ENCODE data around the gene SUPT5H. TPM values are rescaled to one million over a fixed set of nuclear protein-coding genes. Genes with fewer than 3 reads are reported as not detected.

Gene SUPT5H
- total and polyA plus RNA-seq, 2 of the 13 experiments (the other 11 are each of a cell fraction or from before 2014, with no cell fraction given): 48.2 to 51.7 TPM

DNA sequence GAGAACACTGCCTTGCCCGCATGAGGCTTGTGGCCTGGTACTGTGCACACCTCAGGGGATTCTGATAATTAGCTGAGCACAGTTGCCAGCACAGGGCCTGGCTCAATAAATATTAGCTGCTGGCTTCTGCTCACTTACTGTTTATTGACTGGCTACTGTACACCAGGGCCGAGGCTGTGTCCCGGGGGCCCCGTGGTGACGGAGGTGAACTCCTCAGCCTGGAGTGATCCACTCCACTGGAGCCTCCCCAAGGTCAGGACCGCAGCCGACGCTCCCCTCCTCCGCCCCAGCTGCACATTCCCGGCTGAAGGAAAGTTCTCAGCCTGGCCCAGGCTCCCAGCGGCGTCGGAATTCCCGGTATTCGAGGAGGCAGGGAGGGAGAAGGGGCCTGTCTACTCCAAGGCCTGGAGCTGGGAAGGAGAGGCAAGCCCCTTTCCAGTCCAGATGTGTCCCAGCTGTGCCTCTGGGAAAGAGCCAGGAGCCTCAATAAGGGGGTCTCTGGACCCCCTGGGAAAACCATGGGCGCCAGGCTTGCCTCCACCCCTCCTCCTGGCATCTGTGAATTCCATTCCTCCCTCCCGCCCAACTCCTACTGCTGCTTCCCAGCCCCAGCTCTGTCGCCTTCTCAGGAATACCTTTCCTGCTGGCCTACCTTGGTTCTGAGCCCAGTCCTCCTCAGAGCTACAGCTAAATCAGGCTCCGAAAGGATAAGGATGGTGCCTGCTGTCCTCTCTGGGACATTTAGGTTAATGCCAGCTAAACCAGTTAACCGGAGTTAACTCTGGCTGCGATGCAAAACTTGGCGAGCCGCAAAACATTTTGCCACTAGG is 16.9 kb upstream of the SUPT5H start:
- Histone ChIP-seq H3K79me2 (ENCODE audit: insufficient read depth, low read length) (peaks cover 2% of the 10 kb centered on the region), H3K9ac (ENCODE audit: insufficient read depth, low read depth, low read length) (peak overlapping the region; percentile 70), H3K27me3 (ENCODE audit: control insufficient read depth in 1 of 2, insufficient read depth in 2 of 2, low read length in 2 of 2) (no peaks in the 10 kb centered on the region), H3K4me2 (ENCODE audit: low read depth, low read length) (peak overlapping the region; percentile 99), H2AFZ (ENCODE audit: low read length) (peak overlapping the region; percentile 69), H3K36me3 (replicated peaks in 1 of 2; ENCODE audit: control insufficient read depth in 1 of 2, insufficient read depth in 2 of 2, low read length in 2 of 2) (peaks cover 6 to 13% of the 10 kb centered on the region in 2 experiments; a peak in 4 of 5 replicates), H3K27ac (ENCODE audit: extremely low read length, insufficient read depth, low read length) (peak overlapping the region; percentile 62), H4K20me1 (ENCODE audit: insufficient read depth, low read length) (peaks cover 7% of the 10 kb centered on the region), H3K4me3 (replicated peaks in 1 of 3; ENCODE audit: insufficient read depth in 1 of 3, low read depth in 2 of 3, low read length in 3 of 3) (peak overlapping the region; percentile 33 to 72 (median 52)), H3K9me3 (ENCODE audit: low read length) (no peaks in the 10 kb centered on the region), H3K4me1 (ENCODE audit: insufficient read depth, low read length) (peaks cover 52% of the 10 kb centered on the region)
- BruUV-seq (replicated peaks): no TSS peak
- WGBS (ENCODE audit: low lambda C conversion rate): 6% methylated on average over 15 of the region's 23 CpGs
- intact Hi-C loops (cut with micrococcal nuclease; ENCODE audit: unreplicated experiment) (no loop called here), in situ Hi-C loops (cut with HindIII; ENCODE audit: extremely low pct_ligation_motif_present, low pct_unique_long_range_greater_than_20kb) (no loop called here)
- ChIA-PET POLR2A (interaction anchor here (0.7 to 5.7 kb wide), 13 partner anchors 7 to 52 kb away, joined by 3 to 44 read pairs (median 16); partner anchors contain the start of genes MED29, PAF1, PLEKHG2 and RPS16), CTCF (ENCODE audit: low intra/inter-chr PET ratio, low total read pairs) (no interaction called here)
- FAIRE-seq (peak; percentile 53), DNase-seq (ENCODE audit: low spot score) (peak; percentile 66), ATAC-seq (peak; percentile 80)
- TF ChIP-seq BCL6 (CRISPR knock-in tag; IDR thresholded peaks at IDR 0.05) (no peak), ZNF432 (CRISPR knock-in tag; IDR thresholded peaks at IDR 0.05; ENCODE audit: borderline replicate concordance) (no peak), TBX3 (IDR thresholded peaks at IDR 0.05; ENCODE audit: borderline replicate concordance) (no peak), KAT2B (IDR thresholded peaks at IDR 0.05; ENCODE audit: borderline replicate concordance, low read depth, low read length) (no peak), ZNF329 (CRISPR knock-in tag; IDR thresholded peaks at IDR 0.05; ENCODE audit: low read depth) (0 out of 2 replicates have a peak, but pooled peaks have one; percentile 44), ZFX (CRISPR knock-in tag; IDR thresholded peaks at IDR 0.05; ENCODE audit: low read depth) (peak; percentile 60; the same call in 1 of the 2 replicates), ZNF503 (CRISPR knock-in tag; IDR thresholded peaks at IDR 0.05) (no peak), RARA (CRISPR knock-in tag; IDR thresholded peaks at IDR 0.05) (peak; percentile 44; the same call in 1 of the 2 replicates), RBFOX2 (IDR thresholded peaks at IDR 0.05; ENCODE audit: low read depth, low read length) (no peak), NFATC3 (CRISPR knock-in tag; IDR thresholded peaks at IDR 0.05) (no peak), NKX3-1 (CRISPR knock-in tag; IDR thresholded peaks at IDR 0.05) (no peak), SMYD3 (CRISPR knock-in tag; IDR thresholded peaks at IDR 0.05) (no peak), POGZ (CRISPR knock-in tag; IDR thresholded peaks at IDR 0.05) (no peak)
- TF ChIP-seq, protein P1, sequence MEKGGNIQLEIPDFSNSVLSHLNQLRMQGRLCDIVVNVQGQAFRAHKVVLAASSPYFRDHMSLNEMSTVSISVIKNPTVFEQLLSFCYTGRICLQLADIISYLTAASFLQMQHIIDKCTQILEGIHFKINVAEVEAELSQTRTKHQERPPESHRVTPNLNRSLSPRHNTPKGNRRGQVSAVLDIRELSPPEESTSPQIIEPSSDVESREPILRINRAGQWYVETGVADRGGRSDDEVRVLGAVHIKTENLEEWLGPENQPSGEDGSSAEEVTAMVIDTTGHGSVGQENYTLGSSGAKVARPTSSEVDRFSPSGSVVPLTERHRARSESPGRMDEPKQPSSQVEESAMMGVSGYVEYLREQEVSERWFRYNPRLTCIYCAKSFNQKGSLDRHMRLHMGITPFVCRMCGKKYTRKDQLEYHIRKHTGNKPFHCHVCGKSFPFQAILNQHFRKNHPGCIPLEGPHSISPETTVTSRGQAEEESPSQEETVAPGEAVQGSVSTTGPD (CRISPR knock-in tag; IDR thresholded peaks at IDR 0.05): no peak
- TF ChIP-seq, protein P2, sequence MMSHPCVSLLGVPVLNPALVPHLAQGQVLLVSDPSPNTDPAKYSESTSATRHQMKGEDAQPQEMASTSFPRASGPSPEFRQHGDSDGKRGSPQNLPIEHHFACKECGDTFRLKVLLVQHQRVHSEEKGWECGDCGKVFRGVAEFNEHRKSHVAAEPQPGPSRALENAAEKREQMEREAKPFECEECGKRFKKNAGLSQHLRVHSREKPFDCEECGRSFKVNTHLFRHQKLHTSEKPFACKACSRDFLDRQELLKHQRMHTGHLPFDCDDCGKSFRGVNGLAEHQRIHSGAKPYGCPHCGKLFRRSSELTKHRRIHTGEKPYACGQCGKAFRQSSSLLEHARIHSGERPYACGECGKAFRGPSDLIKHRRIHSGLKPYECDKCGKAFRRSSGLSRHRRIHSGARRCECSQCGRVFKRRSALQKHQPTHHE (CRISPR knock-in tag; IDR thresholded peaks at IDR 0.05; ENCODE audit: borderline replicate concordance): no peak
- TF ChIP-seq, protein P3, sequence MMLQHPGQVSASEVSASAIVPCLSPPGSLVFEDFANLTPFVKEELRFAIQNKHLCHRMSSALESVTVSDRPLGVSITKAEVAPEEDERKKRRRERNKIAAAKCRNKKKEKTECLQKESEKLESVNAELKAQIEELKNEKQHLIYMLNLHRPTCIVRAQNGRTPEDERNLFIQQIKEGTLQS (CRISPR knock-in tag; IDR thresholded peaks at IDR 0.05): no peak
